ENCODE measurements around the gene AK5. TPM values are rescaled to one million over a fixed set of nuclear protein-coding genes. Genes with fewer than 3 reads are reported as not detected.

AK5 gene
- polyA plus RNA-seq, 3 donors = 0.34 to 0.72 (median 0.48) TPM

DNA sequence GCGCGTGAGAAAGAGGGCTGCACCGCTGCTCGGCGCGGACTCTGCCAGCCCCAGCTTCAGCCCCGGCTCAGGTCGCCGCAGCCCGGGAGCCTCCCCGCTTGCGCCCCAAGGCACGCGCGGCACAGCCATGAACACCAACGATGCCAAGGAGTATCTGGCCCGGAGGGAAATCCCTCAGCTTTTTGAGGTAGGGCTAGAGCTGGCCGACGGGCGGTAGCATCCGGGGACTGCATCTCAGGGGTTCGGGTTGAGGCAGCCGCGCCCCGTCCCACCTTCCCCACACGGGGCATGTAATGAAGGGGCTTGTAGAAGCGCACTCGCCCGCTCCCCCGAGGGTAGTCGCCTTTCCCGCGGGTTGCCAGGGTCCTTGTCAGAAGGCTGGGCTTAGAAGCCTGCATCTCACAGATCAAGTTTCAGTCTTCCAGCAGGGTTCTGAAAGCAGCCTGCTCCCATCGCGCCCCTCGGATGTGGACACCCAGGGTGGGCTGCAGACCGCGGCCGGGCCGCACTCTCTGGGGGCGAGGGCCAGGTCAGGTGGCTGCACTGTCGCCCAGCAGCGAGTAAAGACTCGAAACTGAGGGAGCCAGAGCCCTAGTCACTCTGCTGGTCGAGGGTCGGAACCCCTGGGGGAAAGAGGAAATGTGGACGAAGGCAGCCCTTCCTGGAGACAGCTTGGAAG, 507 bp downstream of the AK5 start:
- H3K4me1 Mint-ChIP-seq = peaks cover 38% of the 10 kb centered on the region

DNA sequence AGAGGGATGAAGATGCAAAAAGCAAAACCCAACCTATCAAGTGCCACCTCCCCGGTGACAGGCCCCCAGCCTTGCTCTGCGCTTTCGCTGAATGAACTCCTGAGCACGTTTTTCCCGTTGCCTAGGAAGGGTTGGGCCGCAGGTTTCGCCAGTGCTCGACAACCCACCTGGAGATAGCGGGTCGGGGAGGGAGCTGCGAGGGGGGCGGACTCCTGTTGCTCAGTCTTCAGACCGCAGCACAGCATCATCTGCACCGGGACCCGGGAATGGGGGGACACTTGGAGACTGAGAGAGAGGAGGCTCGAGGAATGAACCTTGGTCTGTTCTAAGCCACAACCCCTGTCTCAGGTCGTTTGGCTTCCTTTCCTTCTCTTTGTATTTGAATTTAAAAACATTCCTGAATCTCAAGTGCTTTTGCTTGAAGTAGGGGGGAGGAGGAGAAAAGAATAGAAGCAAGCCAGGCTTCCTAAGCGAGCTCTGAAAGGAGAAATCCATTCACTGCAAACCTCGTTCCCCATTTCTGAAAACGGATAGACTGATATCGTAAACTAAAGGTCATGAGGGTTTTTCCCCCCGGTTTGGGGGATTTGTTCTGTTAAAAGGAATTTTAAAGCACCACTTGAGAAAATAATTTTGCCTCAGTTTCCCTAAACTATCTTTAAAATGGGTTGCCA, 1.2 kb downstream of the AK5 start:
- Mint-ChIP-seq H3K4me1 (peaks cover 44% of the 10 kb centered on the region), H3K27ac (no peak overlapping the region), H3K9me3 (peaks cover 0 to 8% (median 7%) of the 10 kb centered on the region in 7 donors), H3K36me3 (peaks cover 0 to 20% of the 10 kb centered on the region in 2 donors), H3K4me3 (peak overlapping the region; percentile 72 to 89), H3K27me3 (ENCODE audit: low read depth in 3 of 3) (peaks cover 69 to 86% (median 72%) of the 10 kb centered on the region in 3 donors)
- WGBS (ENCODE audit: insufficient coverage) = 3% methylated on average over 13 of the region's 22 CpGs
- peaks cover 72 to 85% of the 10 kb centered on the region in 2 donors for H3K27me3 ChIP-seq (ENCODE audit: control insufficient read depth in 2 of 2, insufficient read depth in 2 of 2, low read length in 2 of 2)
- no peaks in the 10 kb centered on the region for H3K79me2 ChIP-seq (ENCODE audit: insufficient read depth, low read length)
- peak overlapping the region; percentile 62 for H2AFZ ChIP-seq (ENCODE audit: insufficient read depth, low read depth, low read length, poor library complexity, severe bottlenecking)
- H3K4me3 ChIP-seq (replicated peaks in 1 of 3; ENCODE audit: low read depth in 2 of 3, low read length in 3 of 3) = peak overlapping the region in 2 of 3 experiments; percentile 37 to 74
- H3K27ac ChIP-seq (ENCODE audit: low read depth in 1 of 2, low read length in 2 of 2) = no peak overlapping the region
- TF ChIP-seq, protein P1, sequence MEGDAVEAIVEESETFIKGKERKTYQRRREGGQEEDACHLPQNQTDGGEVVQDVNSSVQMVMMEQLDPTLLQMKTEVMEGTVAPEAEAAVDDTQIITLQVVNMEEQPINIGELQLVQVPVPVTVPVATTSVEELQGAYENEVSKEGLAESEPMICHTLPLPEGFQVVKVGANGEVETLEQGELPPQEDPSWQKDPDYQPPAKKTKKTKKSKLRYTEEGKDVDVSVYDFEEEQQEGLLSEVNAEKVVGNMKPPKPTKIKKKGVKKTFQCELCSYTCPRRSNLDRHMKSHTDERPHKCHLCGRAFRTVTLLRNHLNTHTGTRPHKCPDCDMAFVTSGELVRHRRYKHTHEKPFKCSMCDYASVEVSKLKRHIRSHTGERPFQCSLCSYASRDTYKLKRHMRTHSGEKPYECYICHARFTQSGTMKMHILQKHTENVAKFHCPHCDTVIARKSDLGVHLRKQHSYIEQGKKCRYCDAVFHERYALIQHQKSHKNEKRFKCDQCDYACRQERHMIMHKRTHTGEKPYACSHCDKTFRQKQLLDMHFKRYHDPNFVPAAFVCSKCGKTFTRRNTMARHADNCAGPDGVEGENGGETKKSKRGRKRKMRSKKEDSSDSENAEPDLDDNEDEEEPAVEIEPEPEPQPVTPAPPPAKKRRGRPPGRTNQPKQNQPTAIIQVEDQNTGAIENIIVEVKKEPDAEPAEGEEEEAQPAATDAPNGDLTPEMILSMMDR (IDR thresholded peaks at IDR 0.05) = no peak
- peak overlapping the region; percentile 46 for H3K9ac ChIP-seq (ENCODE audit: insufficient read depth, low read length, poor library complexity, severe bottlenecking)
- H4K20me1 ChIP-seq (ENCODE audit: insufficient read depth, low read length) = peaks cover 3% of the 10 kb centered on the region
- H3K4me2 ChIP-seq (replicated peaks; ENCODE audit: extremely low read depth, low read length, poor library complexity, severe bottlenecking) = peak overlapping the region; percentile 93
- H3K36me3 ChIP-seq (replicated peaks in 1 of 2; ENCODE audit: control insufficient read depth in 1 of 2, insufficient read depth in 2 of 2, low read length in 2 of 2) = no peaks in the 10 kb centered on the region
- DNase-seq = no peak
- H3K9me3 ChIP-seq (replicated peaks in 1 of 2; ENCODE audit: control insufficient read depth in 1 of 2, insufficient read depth in 1 of 2, low read length in 2 of 2) = peaks cover 0 to 24% of the 10 kb centered on the region in 2 donors
- peaks cover 32 to 34% of the 10 kb centered on the region in 2 donors for H3K4me1 ChIP-seq (ENCODE audit: control insufficient read depth in 1 of 2, insufficient read depth in 2 of 2, low read length in 2 of 2)
- intact Hi-C loops (cut with micrococcal nuclease) = no loop called here

More for the DNA sequence above, 507 bp downstream of the AK5 start:
- H3K4me2 ChIP-seq (replicated peaks; ENCODE audit: extremely low read depth, low read length, poor library complexity, severe bottlenecking) = peak overlapping the region; percentile 93
- peaks cover 32 to 34% of the 10 kb centered on the region in 2 donors for H3K4me1 ChIP-seq (ENCODE audit: control insufficient read depth in 1 of 2, insufficient read depth in 2 of 2, low read length in 2 of 2)
- H3K36me3 Mint-ChIP-seq = peaks cover 0 to 20% of the 10 kb centered on the region in 2 donors
- peaks cover 0 to 24% of the 10 kb centered on the region in 2 donors for H3K9me3 ChIP-seq (replicated peaks in 1 of 2; ENCODE audit: control insufficient read depth in 1 of 2, insufficient read depth in 1 of 2, low read length in 2 of 2)
- no peaks in the 10 kb centered on the region for H3K36me3 ChIP-seq (replicated peaks in 1 of 2; ENCODE audit: control insufficient read depth in 1 of 2, insufficient read depth in 2 of 2, low read length in 2 of 2)
- peaks cover 71 to 87% (median 75%) of the 10 kb centered on the region in 3 donors for H3K27me3 Mint-ChIP-seq (ENCODE audit: low read depth in 3 of 3)
- WGBS (ENCODE audit: insufficient coverage) = 2% methylated on average over 37 of the region's 47 CpGs
- DNase-seq = no peak
- TF ChIP-seq, protein P1 (IDR thresholded peaks at IDR 0.05) = no peak
- peaks cover 0 to 8% (median 3%) of the 10 kb centered on the region in 7 donors for H3K9me3 Mint-ChIP-seq
- H3K9ac ChIP-seq (ENCODE audit: insufficient read depth, low read length, poor library complexity, severe bottlenecking) = peak overlapping the region; percentile 46
- peak overlapping the region; percentile 72 to 89 for H3K4me3 Mint-ChIP-seq
- peaks cover 76 to 87% of the 10 kb centered on the region in 2 donors for H3K27me3 ChIP-seq (ENCODE audit: control insufficient read depth in 2 of 2, insufficient read depth in 2 of 2, low read length in 2 of 2)
- H3K79me2 ChIP-seq (ENCODE audit: insufficient read depth, low read length) = no peaks in the 10 kb centered on the region
- intact Hi-C loops (cut with micrococcal nuclease) = no loop called here
- peak overlapping the region; percentile 33 to 74 (median 37) for H3K4me3 ChIP-seq (replicated peaks in 1 of 3; ENCODE audit: low read depth in 2 of 3, low read length in 3 of 3)
- H4K20me1 ChIP-seq (ENCODE audit: insufficient read depth, low read length) = peaks cover 3% of the 10 kb centered on the region
- H2AFZ ChIP-seq (ENCODE audit: insufficient read depth, low read depth, low read length, poor library complexity, severe bottlenecking) = peak overlapping the region; percentile 62
- H3K27ac Mint-ChIP-seq = no peak overlapping the region
- H3K27ac ChIP-seq (ENCODE audit: low read depth in 1 of 2, low read length in 2 of 2) = no peak overlapping the region
